HepG2 (cell line): ENCODE measurements around the gene SLC38A2. TPM values are rescaled to one million over a fixed set of nuclear protein-coding genes. Genes with fewer than 3 reads are reported as not detected.

Experiments used
- ATAC-seq: fragments of 200-7000 bp; cut with Tn5 transposase; 3 replicates; pipeline ENCODE4 v1.9.1; 2020; ENCODE audit warnings: mild to moderate bottlenecking, moderate library complexity
- BruUV-seq: library from RNA; stranded (reverse); fragments of 400-500 nt; replicated peaks from 2 replicates; lab custom pipeline; 2021; lab: Mats Ljungman, UMichigan
- CTCF ChIA-PET: fragments of 300-600 bp; formaldehyde crosslinking; extraction: SDS; loops from one replicate; lab custom pipeline; 2021; ENCODE audit warnings: low total read pairs, inconsistent platforms, low intra/inter-chr PET ratio; lab: Yijun Ruan, JAX
- POLR2A ChIA-PET: fragments of 350-600 bp; sonication (Branson Sonifier 250); formaldehyde crosslinking; loops from one replicate; lab custom pipeline; 2020; ENCODE audit warnings: antibody characterized with exemption, inconsistent platforms; lab: Yijun Ruan, JAX
- DNase-seq: peaks from one replicate; pipeline ENCODE4 v3.0.0-alpha.2; 2015; ENCODE audit warnings: low spot score
- FAIRE-seq: peaks from 3 replicates; lab custom pipeline; 2011; peaks lifted over from hg19 to GRCh38; lab: Jason Lieb, UNC
- H2AFZ ChIP-seq: one replicate; pipeline ENCODE4 v1.6.1; 2011; ENCODE audit warnings: low read length, inconsistent platforms
- H3K27ac ChIP-seq: fragments of 300-600 bp; 3 replicates; pipeline ENCODE4 v1.8.0; 2011; ENCODE audit warnings: mixed run types, mild to moderate bottlenecking, mixed read lengths, low read length, inconsistent platforms; ENCODE audit not compliant: insufficient read depth; ENCODE audit errors: extremely low read length
- H3K27me3 ChIP-seq, 2 experiments: fragments of 200-600 bp in 1 of 2; 2 replicates in 1 of 2; 3 replicates in 1 of 2; pipeline versions ENCODE4 v1.6.0 to v1.8.0; 2011; ENCODE audit warnings: low read length in 2 of 2, mild to moderate bottlenecking in 2 of 2, moderate library complexity in 2 of 2, inconsistent platforms in 1 of 2; ENCODE audit not compliant: insufficient read depth in 2 of 2, control insufficient read depth in 1 of 2
- H3K36me3 ChIP-seq, 2 experiments: fragments of 200-600 bp in 1 of 2; replicated peaks in 1 of 2; 2 replicates in 1 of 2; 3 replicates in 1 of 2; pipeline versions ENCODE4 v1.5.1 to v1.8.0; 2011; ENCODE audit warnings: low read length in 2 of 2, inconsistent platforms in 1 of 2; ENCODE audit not compliant: insufficient read depth in 2 of 2, control insufficient read depth in 1 of 2
- H3K4me1 ChIP-seq: 2 replicates; pipeline ENCODE4 v1.5.1; 2012; ENCODE audit warnings: low read length, inconsistent platforms; ENCODE audit not compliant: insufficient read depth
- H3K4me2 ChIP-seq: 2 replicates; pipeline ENCODE4 v1.6.0; 2011; ENCODE audit warnings: low read depth, low read length, inconsistent platforms
- H3K4me3 ChIP-seq, 3 experiments: fragments of 200-600 bp in 1 of 3; sonication (generic), shearing (Covaris generic) in 1 of 3; replicated peaks in 1 of 3; 2 replicates each; pipeline ENCODE4 v1.5.1; 2011 to 2016; ENCODE audit warnings: low read length in 3 of 3, inconsistent platforms in 2 of 3, low read depth in 2 of 3, mild to moderate bottlenecking in 2 of 3, control low read depth in 1 of 3, mixed read lengths in 1 of 3; ENCODE audit not compliant: insufficient read depth in 1 of 3
- H3K79me2 ChIP-seq: one replicate; pipeline ENCODE4 v1.6.1; 2011; ENCODE audit warnings: low read length, inconsistent platforms; ENCODE audit not compliant: insufficient read depth
- H3K9ac ChIP-seq: 2 replicates; pipeline ENCODE4 v1.6.0; 2011; ENCODE audit warnings: mild to moderate bottlenecking, low read depth, low read length, inconsistent platforms; ENCODE audit not compliant: insufficient read depth
- H3K9me3 ChIP-seq: 2 replicates; pipeline ENCODE4 v1.5.1; 2012; ENCODE audit warnings: mild to moderate bottlenecking, low read length
- H4K20me1 ChIP-seq: 2 replicates; pipeline ENCODE4 v1.6.0; 2011; ENCODE audit warnings: inconsistent platforms, mild to moderate bottlenecking, low read length, moderate library complexity; ENCODE audit not compliant: insufficient read depth
- ATF1 ChIP-seq: IDR thresholded peaks from 2 replicates; pipeline ENCODE4 v1.6.1; 2016; ENCODE audit warnings: mild to moderate bottlenecking, control low read depth
- ATM ChIP-seq: fragments of 450-650 bp; IDR thresholded peaks from 2 replicates; pipeline ENCODE4 v1.7.1; 2017; ENCODE audit warnings: mild to moderate bottlenecking, borderline replicate concordance
- NR2F6 ChIP-seq, 2 experiments: IDR thresholded peaks; 2 replicates each; pipeline ENCODE4 v1.6.1; 2016; ENCODE audit warnings: antibody characterized with exemption in 1 of 2, mild to moderate bottlenecking in 1 of 2
- PHF21A ChIP-seq: sonication (generic); formaldehyde crosslinking; IDR thresholded peaks from 2 replicates; pipeline ENCODE4 v1.5.0; 2020; ENCODE audit warnings: mild to moderate bottlenecking, missing genetic modification reagents
- SOX5 ChIP-seq: IDR thresholded peaks from 2 replicates; pipeline ENCODE4 v1.6.1; 2016; ENCODE audit warnings: borderline replicate concordance
- SPEN ChIP-seq: sonication (generic); formaldehyde crosslinking; IDR thresholded peaks from 2 replicates; pipeline ENCODE4 v1.5.1; 2020; ENCODE audit warnings: low read depth, mild to moderate bottlenecking, missing genetic modification reagents
- TBP ChIP-seq: sonication (generic); formaldehyde crosslinking; IDR thresholded peaks from 2 replicates; pipeline ENCODE4 v1.5.0; 2020; ENCODE audit warnings: missing genetic modification reagents
- TOE1 ChIP-seq: sonication (generic); formaldehyde crosslinking; IDR thresholded peaks from 2 replicates; pipeline ENCODE4 v1.4.0; 2020; ENCODE audit warnings: mild to moderate bottlenecking, missing genetic modification reagents
- ZBTB8A ChIP-seq: sonication (generic); formaldehyde crosslinking; IDR thresholded peaks from 2 replicates; pipeline ENCODE4 v1.4.0; 2020; ENCODE audit warnings: mild to moderate bottlenecking, low read depth, missing genetic modification reagents, borderline replicate concordance
- ZFP1 ChIP-seq: IDR thresholded peaks from 2 replicates; pipeline ENCODE4 v1.6.1; 2016
- ZNF747 ChIP-seq: sonication (generic); formaldehyde crosslinking; IDR thresholded peaks from 2 replicates; pipeline ENCODE4 v1.8.1; 2023; ENCODE audit warnings: missing genetic modification reagents, mild to moderate bottlenecking, borderline replicate concordance
- WGBS: methylation state at CpG from one replicate; pipeline ENCODE4 v1.1.6; 2017; ENCODE audit warnings: low lambda C conversion rate; 5-methylcytosine and 5-hydroxymethylcytosine counted together
- in situ Hi-C: cut with HindIII; loops from 2 replicates; pipeline ENCODE4 v1.10.0; 2017; ENCODE audit warnings: low pct_unique_long_range_greater_than_20kb; ENCODE audit not compliant: extremely low pct_ligation_motif_present
- intact Hi-C: fragments of 100-400 bp; cut with micrococcal nuclease; formaldehyde crosslinking; loops from one replicate; pipeline ENCODE4 v1.10.0; 2022; ENCODE audit not compliant: unreplicated experiment
- polyA plus RNA-seq, 8 experiments: library from polyadenylated mRNA; depleted of rRNA in 3 of 8; stranded (reverse) in 7 of 8; unstranded in 1 of 8; fragments of >200 nt; fragmentation: Illumina TruSeq in 4 of 8; extraction: Trizol in 4 of 8; gene quantifications; 2 replicates each; pipeline versions ENCODE4 v1.2.1 to v1.2.3, GENCODE V29; 2011 to 2016; ENCODE audit warnings: low read depth in 4 of 8, missing spikeins in 1 of 8, mixed read lengths in 1 of 8; ENCODE audit not compliant: insufficient read depth in 1 of 8
- total RNA-seq, 5 experiments: library from RNA; depleted of rRNA; stranded (reverse); fragments of >200 nt; fragmentation: Illumina TruSeq; extraction: Trizol; gene quantifications; 2 replicates each; pipeline ENCODE4 v1.2.3, GENCODE V29; 2016; ENCODE audit warnings: low read depth in 1 of 5
- TF ChIP-seq, protein P1 (sequence below): IDR thresholded peaks from 2 replicates; pipeline ENCODE4 v1.6.1; 2016
- TF ChIP-seq, protein P2 (sequence below): IDR thresholded peaks from 2 replicates; pipeline ENCODE4 v1.6.1; 2016; ENCODE audit warnings: control low read depth

The SLC38A2 gene
- total and polyA plus RNA-seq, 2 of the 13 experiments (the other 11 are each of a cell fraction or from before 2014, with no cell fraction given): 368 to 880 TPM

DNA sequence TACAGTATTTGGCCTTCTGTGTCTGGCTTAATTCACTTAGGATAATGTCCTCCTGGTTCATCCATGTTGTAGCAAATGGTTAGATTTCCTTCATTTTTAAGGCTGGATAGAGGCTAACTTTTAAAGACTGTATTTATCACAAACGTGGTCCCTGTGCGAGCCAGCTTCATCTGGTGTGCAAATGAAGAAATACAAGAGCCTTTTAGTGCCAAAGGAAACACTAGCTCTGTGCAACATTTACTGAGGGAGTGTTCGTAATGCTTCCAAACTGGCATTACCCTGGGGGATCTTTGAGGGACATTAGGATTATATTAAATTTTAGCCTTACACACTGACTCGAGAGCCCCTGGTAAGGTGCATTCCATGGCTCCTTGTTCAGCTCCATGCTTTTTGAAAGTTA, 43.0 kb upstream of the SLC38A2 start:
- intact Hi-C loops: no loop called here
- CTCF ChIA-PET: no interaction called here

More for the DNA sequence above, 43.0 kb upstream of the SLC38A2 start:
- Histone ChIP-seq H3K4me1 (peaks cover 20% of the 10 kb centered on the region), H3K9ac (no peak overlapping the region), H3K79me2 (no peaks in the 10 kb centered on the region), H3K36me3 (0 out of 5 replicates have a peak, but pooled peaks cover 0 to 1% of the 10 kb centered on the region in 2 experiments), H4K20me1 (no peaks in the 10 kb centered on the region), H2AFZ (no peak overlapping the region), H3K9me3 (no peaks in the 10 kb centered on the region), H3K27ac (no peak overlapping the region), H3K4me3 (no peak overlapping the region), H3K4me2 (no peak overlapping the region), H3K27me3 (no peaks in the 10 kb centered on the region)
- in situ Hi-C loops: no loop called here
- POLR2A ChIA-PET: interaction anchor here (0.8 kb wide), 1 partner anchor 15 kb away, joined by 4 read pairs; no protein-coding TSS in a partner anchor
- DNase-seq: no peak
- ATAC-seq: no peak
- WGBS: 96% methylated on average over 4 of the region's 4 CpGs
- no peak for FAIRE-seq
- TF ChIP-seq ATF1 (CRISPR knock-in tag) (no peak), NR2F6 (IDR thresholded peaks at IDR 0.05) (no peak), NR2F6 (CRISPR knock-in tag; IDR thresholded peaks at IDR 0.05) (no peak), ZFP1 (no peak), ZBTB8A (CRISPR knock-in tag) (no peak), TBP (no peak), SOX5 (no peak), TOE1 (no peak), ZNF747 (CRISPR knock-in tag) (no peak), ATM (no peak), PHF21A (CRISPR knock-in tag) (no peak), SPEN (CRISPR knock-in tag) (no peak)
- TF ChIP-seq, protein P1, sequence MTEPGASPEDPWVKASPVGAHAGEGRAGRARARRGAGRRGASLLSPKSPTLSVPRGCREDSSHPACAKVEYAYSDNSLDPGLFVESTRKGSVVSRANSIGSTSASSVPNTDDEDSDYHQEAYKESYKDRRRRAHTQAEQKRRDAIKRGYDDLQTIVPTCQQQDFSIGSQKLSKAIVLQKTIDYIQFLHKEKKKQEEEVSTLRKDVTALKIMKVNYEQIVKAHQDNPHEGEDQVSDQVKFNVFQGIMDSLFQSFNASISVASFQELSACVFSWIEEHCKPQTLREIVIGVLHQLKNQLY (CRISPR knock-in tag): no peak
- TF ChIP-seq, protein P2, sequence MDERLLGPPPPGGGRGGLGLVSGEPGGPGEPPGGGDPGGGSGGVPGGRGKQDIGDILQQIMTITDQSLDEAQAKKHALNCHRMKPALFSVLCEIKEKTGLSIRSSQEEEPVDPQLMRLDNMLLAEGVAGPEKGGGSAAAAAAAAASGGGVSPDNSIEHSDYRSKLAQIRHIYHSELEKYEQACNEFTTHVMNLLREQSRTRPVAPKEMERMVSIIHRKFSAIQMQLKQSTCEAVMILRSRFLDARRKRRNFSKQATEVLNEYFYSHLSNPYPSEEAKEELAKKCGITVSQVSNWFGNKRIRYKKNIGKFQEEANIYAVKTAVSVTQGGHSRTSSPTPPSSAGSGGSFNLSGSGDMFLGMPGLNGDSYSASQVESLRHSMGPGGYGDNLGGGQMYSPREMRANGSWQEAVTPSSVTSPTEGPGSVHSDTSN (CRISPR knock-in tag): no peak
- no TSS peak for BruUV-seq
